ENCODE results near the gene HRCT1. TPM values are rescaled to one million over a fixed set of nuclear protein-coding genes. Genes with fewer than 3 reads are reported as not detected.

Gene HRCT1
- 0.04 TPM for polyA plus RNA-seq (2013, experiment 1 of 2)
- polyA plus RNA-seq (2013, experiment 2 of 2), result 0.08 TPM

GRCh38 chr9:35905912-35906679 is at the start of gene HRCT1:
HRCT1 (plus strand) TSS chr9:35906202; CDS start chr9:35906288, 86 bp downstream.
- Histone ChIP-seq H2BK12ac (ENCODE audit: low read length) (peak within 1 kb of the TSS; percentile 77), H2BK15ac (ENCODE audit: low read length) (peak within 1 kb of the TSS; percentile 88), H4K8ac (ENCODE audit: low read depth, low read length) (peak within 1 kb of the TSS; percentile 68), H3K79me1 (ENCODE audit: low read depth, low read length) (no peaks in the 10 kb centered on the region), H3K4ac (ENCODE audit: low read length) (peak within 1 kb of the TSS; percentile 39), H4K91ac (ENCODE audit: low read depth, low read length, poor library complexity) (peak within 1 kb of the TSS; percentile 64), H2AFZ (ENCODE audit: low read length) (peak within 1 kb of the TSS; percentile 87), H3K9me3 (replicated peaks in 1 of 2; ENCODE audit: control insufficient read depth in 2 of 2, insufficient read depth in 1 of 2, low read depth in 1 of 2, low read length in 2 of 2) (no peaks in the 10 kb centered on the region), H3K23ac (ENCODE audit: low read depth, low read length, poor library complexity) (peak within 1 kb of the TSS; percentile 23), H2BK5ac (ENCODE audit: low read length) (peak within 1 kb of the TSS; percentile 76), H3K9ac (ENCODE audit: low read depth, low read length, poor library complexity) (peak within 1 kb of the TSS; percentile 61), H2AK5ac (ENCODE audit: low read depth, low read length) (peak within 1 kb of the TSS; percentile 99), H3K36me3 (replicated peaks in 1 of 2; ENCODE audit: control insufficient read depth in 2 of 2, insufficient read depth in 2 of 2, low read length in 2 of 2) (no peaks in the 10 kb centered on the region), H2BK120ac (ENCODE audit: low read depth, low read length) (peak within 1 kb of the TSS; percentile 95), H3K4me2 (ENCODE audit: insufficient read depth, low read length, poor library complexity, severe bottlenecking) (no peak within 1 kb of the TSS), H3K27ac (replicated peaks; ENCODE audit: low read length) (peak within 1 kb of the TSS; percentile 88), H3K4me1 (ENCODE audit: control insufficient read depth in 2 of 2, insufficient read depth in 1 of 2, low read depth in 1 of 2, low read length in 2 of 2) (peaks cover 23 to 50% of the 10 kb centered on the region in 2 donors), H3K27me3 (ENCODE audit: control insufficient read depth in 3 of 3, insufficient read depth in 3 of 3, low read depth in 1 of 3, low read length in 3 of 3) (peaks cover 0 to 2% (median 0%) of the 10 kb centered on the region in 3 experiments), H3K4me3 (ENCODE audit: low read length in 2 of 2) (no peak within 1 kb of the TSS), H3K18ac (ENCODE audit: low read length) (peak within 1 kb of the TSS; percentile 91), H3K14ac (ENCODE audit: low read length) (peak within 1 kb of the TSS; percentile 48)
- DNase-seq (ENCODE audit: low spot score), result no peak
- no CpG with 5 or more reads among the region's 30 CpGs for WGBS, 2 donors (ENCODE audit: extremely low coverage in 2 of 2, insufficient read length in 2 of 2, insufficient replicate concordance in 1 of 2)

- Histone ChIP-seq H3K9me3 (replicated peaks in 1 of 2; ENCODE audit: control insufficient read depth in 2 of 2, insufficient read depth in 1 of 2, low read depth in 1 of 2, low read length in 2 of 2) (no peaks in the 10 kb centered on the region), H2BK12ac (ENCODE audit: low read length) (no peak overlapping the region), H2BK15ac (ENCODE audit: low read length) (no peak overlapping the region), H3K27ac (replicated peaks; ENCODE audit: low read length) (no peak overlapping the region), H4K8ac (ENCODE audit: low read depth, low read length) (no peak overlapping the region), H3K18ac (ENCODE audit: low read length) (no peak overlapping the region), H3K23ac (ENCODE audit: low read depth, low read length, poor library complexity) (no peak overlapping the region), H2AFZ (ENCODE audit: low read length) (no peak overlapping the region), H3K4me2 (ENCODE audit: insufficient read depth, low read length, poor library complexity, severe bottlenecking) (no peak overlapping the region), H2BK120ac (ENCODE audit: low read depth, low read length) (no peak overlapping the region), H3K36me3 (replicated peaks in 1 of 2; ENCODE audit: control insufficient read depth in 2 of 2, insufficient read depth in 2 of 2, low read length in 2 of 2) (peaks cover 0 to 7% of the 10 kb centered on the region in 2 donors), H3K9ac (ENCODE audit: low read depth, low read length, poor library complexity) (no peak overlapping the region), H3K14ac (ENCODE audit: low read length) (no peak overlapping the region), H3K4me1 (ENCODE audit: control insufficient read depth in 2 of 2, insufficient read depth in 1 of 2, low read depth in 1 of 2, low read length in 2 of 2) (peaks cover 0 to 8% of the 10 kb centered on the region in 2 donors), H2AK5ac (ENCODE audit: low read depth, low read length) (no peak overlapping the region), H3K4me3 (ENCODE audit: low read length in 2 of 2) (no peak overlapping the region), H4K91ac (ENCODE audit: low read depth, low read length, poor library complexity) (no peak overlapping the region), H3K4ac (ENCODE audit: low read length) (no peak overlapping the region), H2BK5ac (ENCODE audit: low read length) (no peak overlapping the region), H3K79me1 (ENCODE audit: low read depth, low read length) (no peaks in the 10 kb centered on the region), H3K27me3 (ENCODE audit: control insufficient read depth in 3 of 3, insufficient read depth in 3 of 3, low read depth in 1 of 3, low read length in 3 of 3) (no peaks in the 10 kb centered on the region)
- no peak for DNase-seq (ENCODE audit: low spot score)
- WGBS, 2 donors (ENCODE audit: extremely low coverage in 2 of 2, insufficient read length in 2 of 2, insufficient replicate concordance in 1 of 2), result no CpG with 5 or more reads among the region's 3 CpGs
Observed at GRCh38 chr9:35856206-35856605, 49.8 kb upstream of the HRCT1 start.

- H3K23ac ChIP-seq (ENCODE audit: low read depth, low read length, poor library complexity), result no peak overlapping the region
- no peak overlapping the region for H2AK5ac ChIP-seq (ENCODE audit: low read depth, low read length)
- no peak for DNase-seq (ENCODE audit: low spot score)
- no peak overlapping the region for H3K4ac ChIP-seq (ENCODE audit: low read length)
- no peak overlapping the region for H4K8ac ChIP-seq (ENCODE audit: low read depth, low read length)
- H2BK5ac ChIP-seq (ENCODE audit: low read length), result no peak overlapping the region
- H3K9me3 ChIP-seq (replicated peaks in 1 of 2; ENCODE audit: control insufficient read depth in 2 of 2, insufficient read depth in 1 of 2, low read depth in 1 of 2, low read length in 2 of 2), result no peaks in the 10 kb centered on the region
- no peak overlapping the region for H3K9ac ChIP-seq (ENCODE audit: low read depth, low read length, poor library complexity)
- no peak overlapping the region for H3K4me2 ChIP-seq (ENCODE audit: insufficient read depth, low read length, poor library complexity, severe bottlenecking)
- peaks cover 0 to 10% of the 10 kb centered on the region in 2 donors for H3K4me1 ChIP-seq (ENCODE audit: control insufficient read depth in 2 of 2, insufficient read depth in 1 of 2, low read depth in 1 of 2, low read length in 2 of 2)
- H3K27me3 ChIP-seq (ENCODE audit: control insufficient read depth in 3 of 3, insufficient read depth in 3 of 3, low read depth in 1 of 3, low read length in 3 of 3), result no peaks in the 10 kb centered on the region
- H2BK15ac ChIP-seq (ENCODE audit: low read length), result no peak overlapping the region
- no peaks in the 10 kb centered on the region for H3K79me1 ChIP-seq (ENCODE audit: low read depth, low read length)
- no peak overlapping the region for H4K91ac ChIP-seq (ENCODE audit: low read depth, low read length, poor library complexity)
- H2BK120ac ChIP-seq (ENCODE audit: low read depth, low read length), result no peak overlapping the region
- H2BK12ac ChIP-seq (ENCODE audit: low read length), result no peak overlapping the region
- no peak overlapping the region for H3K18ac ChIP-seq (ENCODE audit: low read length)
- no peak overlapping the region for H3K14ac ChIP-seq (ENCODE audit: low read length)
- H3K27ac ChIP-seq (replicated peaks; ENCODE audit: low read length), result no peak overlapping the region
- H2AFZ ChIP-seq (ENCODE audit: low read length), result no peak overlapping the region
- H3K36me3 ChIP-seq (replicated peaks in 1 of 2; ENCODE audit: control insufficient read depth in 2 of 2, insufficient read depth in 2 of 2, low read length in 2 of 2), result peaks cover 0 to 7% of the 10 kb centered on the region in 2 donors
- H3K4me3 ChIP-seq (ENCODE audit: low read length in 2 of 2), result no peak overlapping the region
- no CpG with 5 or more reads among the region's 5 CpGs for WGBS, 2 donors (ENCODE audit: extremely low coverage in 2 of 2, insufficient read length in 2 of 2, insufficient replicate concordance in 1 of 2)
Observed at GRCh38 chr9:35856882-35857281, 49.1 kb upstream of the HRCT1 start.

- H4K8ac ChIP-seq (ENCODE audit: low read depth, low read length), result no peak overlapping the region
- no peak overlapping the region for H3K9ac ChIP-seq (ENCODE audit: low read depth, low read length, poor library complexity)
- no peak overlapping the region for H3K14ac ChIP-seq (ENCODE audit: low read length)
- no peaks in the 10 kb centered on the region for H3K36me3 ChIP-seq (replicated peaks in 1 of 2; ENCODE audit: control insufficient read depth in 2 of 2, insufficient read depth in 2 of 2, low read length in 2 of 2)
- H2AFZ ChIP-seq (ENCODE audit: low read length), result no peak overlapping the region
- no peak overlapping the region for H3K27ac ChIP-seq (replicated peaks; ENCODE audit: low read length)
- peaks cover 0 to 1% (median 0%) of the 10 kb centered on the region in 3 experiments for H3K27me3 ChIP-seq (ENCODE audit: control insufficient read depth in 3 of 3, insufficient read depth in 3 of 3, low read depth in 1 of 3, low read length in 3 of 3)
- no peak overlapping the region for H3K4ac ChIP-seq (ENCODE audit: low read length)
- no peak for DNase-seq (ENCODE audit: low spot score)
- H3K4me2 ChIP-seq (ENCODE audit: insufficient read depth, low read length, poor library complexity, severe bottlenecking), result no peak overlapping the region
- H2AK5ac ChIP-seq (ENCODE audit: low read depth, low read length), result no peak overlapping the region
- H3K4me3 ChIP-seq (ENCODE audit: low read length in 2 of 2), result no peak overlapping the region
- no peak overlapping the region for H3K23ac ChIP-seq (ENCODE audit: low read depth, low read length, poor library complexity)
- no peak overlapping the region for H3K18ac ChIP-seq (ENCODE audit: low read length)
- H2BK120ac ChIP-seq (ENCODE audit: low read depth, low read length), result no peak overlapping the region
- no peak overlapping the region for H2BK12ac ChIP-seq (ENCODE audit: low read length)
- no peak overlapping the region for H2BK5ac ChIP-seq (ENCODE audit: low read length)
- no peaks in the 10 kb centered on the region for H3K79me1 ChIP-seq (ENCODE audit: low read depth, low read length)
- H3K4me1 ChIP-seq (ENCODE audit: control insufficient read depth in 2 of 2, insufficient read depth in 1 of 2, low read depth in 1 of 2, low read length in 2 of 2), result peaks cover 0 to 10% of the 10 kb centered on the region in 2 donors
- H3K9me3 ChIP-seq (replicated peaks in 1 of 2; ENCODE audit: control insufficient read depth in 2 of 2, insufficient read depth in 1 of 2, low read depth in 1 of 2, low read length in 2 of 2), result no peaks in the 10 kb centered on the region
- no peak overlapping the region for H2BK15ac ChIP-seq (ENCODE audit: low read length)
- WGBS, 2 donors (ENCODE audit: extremely low coverage in 2 of 2, insufficient read length in 2 of 2, insufficient replicate concordance in 1 of 2), result no CpG with 5 or more reads among the region's 5 CpGs
- no peak overlapping the region for H4K91ac ChIP-seq (ENCODE audit: low read depth, low read length, poor library complexity)
Observed at GRCh38 chr9:35858458-35858857, 47.5 kb upstream of the HRCT1 start.
